Mononuclear cell (primary cell): Measurements from ENCODE around the gene TPCN2. TPM values are rescaled to one million over a fixed set of nuclear protein-coding genes. Genes with fewer than 3 reads are reported as not detected.

Experiments
- H3K27me3 ChIP-seq: 2 replicates; pipeline ENCODE4 v1.6.0; 2011; ENCODE audit warnings: low read length, control low read depth; ENCODE audit not compliant: insufficient read depth
- H3K4me1 ChIP-seq: 2 replicates; pipeline ENCODE4 v1.5.1; 2011; ENCODE audit warnings: mild to moderate bottlenecking, low read length, control low read depth; ENCODE audit not compliant: insufficient read depth
- H3K4me3 ChIP-seq: 2 replicates; pipeline ENCODE4 v1.5.1; 2011; ENCODE audit warnings: mild to moderate bottlenecking, low read length, moderate library complexity
- H3K9me3 ChIP-seq: 2 replicates; pipeline ENCODE4 v1.5.1; 2011; ENCODE audit warnings: low read depth, mild to moderate bottlenecking, control low read depth, low read length
- total RNA-seq: library from RNA; depleted of rRNA; stranded (reverse); fragments of >200 nt; gene quantifications from one replicate; pipeline ENCODE4 v1.2.3, GENCODE V29; 2012

TPCN2 gene
- total RNA-seq, 1 donor = 9.1 TPM

- no peaks in the 10 kb centered on the region for H3K27me3 ChIP-seq
- H3K4me1 ChIP-seq = peaks cover 33% of the 10 kb centered on the region
- no peaks in the 10 kb centered on the region for H3K9me3 ChIP-seq
- H3K4me3 ChIP-seq = no peak overlapping the region
Observed at GRCh38 chr11:69057236-69057635, 8.5 kb downstream of the TPCN2 start.

GRCh38 chr11:69057801-69058200, 9.1 kb downstream of the TPCN2 start:
- no peaks in the 10 kb centered on the region for H3K27me3 ChIP-seq
- no peaks in the 10 kb centered on the region for H3K9me3 ChIP-seq
- H3K4me1 ChIP-seq = peaks cover 28% of the 10 kb centered on the region
- no peak overlapping the region for H3K4me3 ChIP-seq

GRCh38 chr11:69058511-69059270, 10.0 kb downstream of the TPCN2 start:
- peaks cover 25% of the 10 kb centered on the region for H3K4me1 ChIP-seq
- no peak overlapping the region for H3K4me3 ChIP-seq
- no peaks in the 10 kb centered on the region for H3K9me3 ChIP-seq
- H3K27me3 ChIP-seq = no peaks in the 10 kb centered on the region

GRCh38 chr11:69059429-69059828, 10.7 kb downstream of the TPCN2 start:
- H3K27me3 ChIP-seq = no peaks in the 10 kb centered on the region
- peaks cover 25% of the 10 kb centered on the region for H3K4me1 ChIP-seq
- H3K4me3 ChIP-seq = no peak overlapping the region
- no peaks in the 10 kb centered on the region for H3K9me3 ChIP-seq

- H3K27me3 ChIP-seq = no peaks in the 10 kb centered on the region
- H3K4me1 ChIP-seq = peaks cover 22% of the 10 kb centered on the region
- no peak overlapping the region for H3K4me3 ChIP-seq
- no peaks in the 10 kb centered on the region for H3K9me3 ChIP-seq
Observed at GRCh38 chr11:69059985-69060384, 11.3 kb downstream of the TPCN2 start.

- Histone ChIP-seq H3K4me1 (peaks cover 11% of the 10 kb centered on the region), H3K27me3 (no peaks in the 10 kb centered on the region), H3K4me3 (no peak overlapping the region), H3K9me3 (no peaks in the 10 kb centered on the region)
Observed at GRCh38 chr11:69060806-69061712, 12.3 kb downstream of the TPCN2 start.

GRCh38 chr11:69061713-69062053, 13.0 kb downstream of the TPCN2 start:
- Histone ChIP-seq H3K4me3 (no peak overlapping the region), H3K9me3 (no peaks in the 10 kb centered on the region), H3K27me3 (no peaks in the 10 kb centered on the region), H3K4me1 (peaks cover 5% of the 10 kb centered on the region)

GRCh38 chr11:69062169-69062855, 13.6 kb downstream of the TPCN2 start:
- H3K9me3 ChIP-seq = no peaks in the 10 kb centered on the region
- no peak overlapping the region for H3K4me3 ChIP-seq
- no peaks in the 10 kb centered on the region for H3K27me3 ChIP-seq
- H3K4me1 ChIP-seq = no peaks in the 10 kb centered on the region

- no peaks in the 10 kb centered on the region for H3K27me3 ChIP-seq
- no peaks in the 10 kb centered on the region for H3K9me3 ChIP-seq
- H3K4me3 ChIP-seq = no peak overlapping the region
- H3K4me1 ChIP-seq = no peaks in the 10 kb centered on the region
Observed at GRCh38 chr11:69062873-69063651, 14.3 kb downstream of the TPCN2 start.

GRCh38 chr11:69063652-69064260, 15.0 kb downstream of the TPCN2 start:
- Histone ChIP-seq H3K27me3 (no peaks in the 10 kb centered on the region), H3K4me3 (no peak overlapping the region), H3K9me3 (no peaks in the 10 kb centered on the region), H3K4me1 (no peaks in the 10 kb centered on the region)

- Histone ChIP-seq H3K9me3 (no peaks in the 10 kb centered on the region), H3K4me3 (no peak overlapping the region), H3K4me1 (no peaks in the 10 kb centered on the region), H3K27me3 (no peaks in the 10 kb centered on the region)
Observed at GRCh38 chr11:69064394-69064957, 15.7 kb downstream of the TPCN2 start.

GRCh38 chr11:69065147-69065710, 16.5 kb downstream of the TPCN2 start:
- no peak overlapping the region for H3K4me3 ChIP-seq
- no peaks in the 10 kb centered on the region for H3K27me3 ChIP-seq
- no peaks in the 10 kb centered on the region for H3K9me3 ChIP-seq
- no peaks in the 10 kb centered on the region for H3K4me1 ChIP-seq

GRCh38 chr11:69066122-69067112, 17.7 kb downstream of the TPCN2 start:
- H3K9me3 ChIP-seq = no peaks in the 10 kb centered on the region
- no peak overlapping the region for H3K4me3 ChIP-seq
- no peaks in the 10 kb centered on the region for H3K4me1 ChIP-seq
- H3K27me3 ChIP-seq = no peaks in the 10 kb centered on the region
